Endothelial cell of umbilical vein (primary cell): ENCODE measurements around the gene COL9A1. TPM values are rescaled to one million over a fixed set of nuclear protein-coding genes. Genes with fewer than 3 reads are reported as not detected.
A peak's percentile ranks its signal among the peaks of the same experiment; 100 is the strongest.

Experiments used
- BruUV-seq: library from RNA; stranded (reverse); fragments of 400-500 nt; replicated peaks from 2 replicates; lab custom pipeline; 2021; lab: Mats Ljungman, UMichigan
- CTCF ChIA-PET: fragments of 300-600, 350-600 bp; sonication (Branson Sonifier 250); formaldehyde crosslinking; loops from one replicate; lab custom pipeline; 2021; ENCODE audit warnings: antibody characterized with exemption, inconsistent platforms; lab: Charles Lee
- POLR2A ChIA-PET: fragments of 300-600, 350-600 bp; sonication (Branson Sonifier 250); formaldehyde crosslinking; loops from one replicate; lab custom pipeline; 2021; ENCODE audit warnings: antibody characterized with exemption, inconsistent platforms; lab: Charles Lee
- DNase-seq: peaks from one replicate; pipeline ENCODE4 v3.0.0-alpha.2; 2011; ENCODE audit warnings: low read depth, low spot score
- FAIRE-seq: peaks from 2 replicates; lab custom pipeline; 2011; peaks lifted over from hg19 to GRCh38; lab: Jason Lieb, UNC
- H2AFZ ChIP-seq: 2 replicates; pipeline ENCODE4 v1.6.0; 2012; ENCODE audit warnings: low read depth, low read length, control low read depth, inconsistent platforms
- H3K27ac ChIP-seq: 2 replicates; pipeline ENCODE4 v1.5.1; 2011; ENCODE audit warnings: low read depth, mild to moderate bottlenecking, control low read depth, low read length, moderate library complexity; ENCODE audit not compliant: insufficient read depth
- H3K27me3 ChIP-seq, 2 experiments: 2 replicates each; pipeline versions ENCODE4 v1.6.0 to v1.6.1; 2011; ENCODE audit warnings: low read length in 2 of 2, mixed read lengths in 1 of 2; ENCODE audit not compliant: control insufficient read depth in 2 of 2, insufficient read depth in 2 of 2
- H3K36me3 ChIP-seq, 2 experiments: 2 replicates in 1 of 2; 3 replicates in 1 of 2; pipeline ENCODE4 v1.5.1; 2011; ENCODE audit warnings: low read length in 2 of 2, mild to moderate bottlenecking in 1 of 2, moderate library complexity in 1 of 2; ENCODE audit not compliant: control insufficient read depth in 2 of 2, insufficient read depth in 2 of 2; ENCODE audit errors: extremely low read depth in 1 of 2
- H3K4me1 ChIP-seq: 3 replicates; pipeline ENCODE4 v1.5.1; 2011; ENCODE audit warnings: mild to moderate bottlenecking, low read length; ENCODE audit not compliant: control insufficient read depth, insufficient read depth; ENCODE audit errors: extremely low read depth
- H3K4me2 ChIP-seq: 2 replicates; pipeline ENCODE4 v1.6.1; 2011; ENCODE audit warnings: low read length, control low read depth, mixed read lengths; ENCODE audit not compliant: insufficient read depth
- H3K4me3 ChIP-seq, 3 experiments: fragments of 200-600 bp in 1 of 3; sonication (generic), shearing (Covaris generic) in 1 of 3; replicated peaks in 1 of 3; 2 replicates each; pipeline ENCODE4 v1.5.1; 2011 to 2016; ENCODE audit warnings: control low read depth in 3 of 3, low read length in 3 of 3, mild to moderate bottlenecking in 2 of 3, inconsistent platforms in 1 of 3, low read depth in 1 of 3, moderate library complexity in 1 of 3; ENCODE audit not compliant: insufficient read depth in 1 of 3
- H3K79me2 ChIP-seq: 2 replicates; pipeline ENCODE4 v1.6.0; 2012; ENCODE audit warnings: low read length, inconsistent platforms; ENCODE audit not compliant: control insufficient read depth, insufficient read depth
- H3K9ac ChIP-seq: replicated peaks from 2 replicates; pipeline ENCODE3; 2011; ENCODE audit warnings: low read length, control low read depth; ENCODE audit not compliant: insufficient read depth; ENCODE audit errors: extremely low read depth
- H3K9me1 ChIP-seq: replicated peaks from 3 replicates; pipeline ENCODE4 v1.6.0; 2011; ENCODE audit warnings: mild to moderate bottlenecking, low read length; ENCODE audit not compliant: control insufficient read depth, insufficient read depth; ENCODE audit errors: extremely low read depth
- H3K9me3 ChIP-seq: replicated peaks from 2 replicates; pipeline ENCODE4 v1.5.1; 2012; ENCODE audit warnings: low read length, inconsistent platforms; ENCODE audit not compliant: control insufficient read depth, insufficient read depth
- H4K20me1 ChIP-seq: replicated peaks from 2 replicates; pipeline ENCODE3; 2011; ENCODE audit warnings: mild to moderate bottlenecking, low read length; ENCODE audit not compliant: control insufficient read depth, insufficient read depth; ENCODE audit errors: extremely low read depth
- CTCF ChIP-seq, 2 donors: IDR thresholded peaks; 1 replicate in 1 of 2; 2 replicates in 1 of 2; pipeline ENCODE4 v1.5.1; 2011; ENCODE audit warnings: low read length in 2 of 2, mild to moderate bottlenecking in 2 of 2, moderate library complexity in 2 of 2, control low read depth in 1 of 2, inconsistent platforms in 1 of 2, low read depth in 1 of 2; ENCODE audit not compliant: insufficient read depth in 1 of 2; ENCODE audit errors: extremely low read depth in 1 of 2
- EZH2 ChIP-seq: IDR thresholded peaks from 2 replicates; pipeline ENCODE4 v1.6.1; 2012; ENCODE audit warnings: borderline replicate concordance, low read depth, mild to moderate bottlenecking, moderate library complexity, low read length, inconsistent platforms; ENCODE audit not compliant: severe bottlenecking
- FOS ChIP-seq: IDR thresholded peaks from 2 replicates; pipeline ENCODE4 v1.6.1; 2011; ENCODE audit warnings: mild to moderate bottlenecking, low read length, moderate library complexity, borderline replicate concordance; ENCODE audit not compliant: insufficient read depth
- GATA2 ChIP-seq: IDR thresholded peaks from 2 replicates; pipeline ENCODE4 v1.7.0; 2011; ENCODE audit warnings: low read depth, mild to moderate bottlenecking, moderate library complexity, mixed read lengths, low read length; ENCODE audit not compliant: insufficient read length, insufficient read depth
- JUN ChIP-seq: IDR thresholded peaks from 2 replicates; pipeline ENCODE4 v1.6.1; 2011; ENCODE audit warnings: borderline replicate concordance, low read depth; ENCODE audit not compliant: insufficient read length, insufficient read depth
- MYC ChIP-seq: IDR thresholded peaks from one replicate; pipeline ENCODE4 v1.6.1; 2011; ENCODE audit warnings: mild to moderate bottlenecking, low read depth, low read length
- POLR2A ChIP-seq: IDR thresholded peaks from 2 replicates; pipeline ENCODE4 v1.6.1; 2012; ENCODE audit warnings: low read depth, mild to moderate bottlenecking, control low read depth, low read length
- POLR2AphosphoS5 ChIP-seq: IDR thresholded peaks from 2 replicates; pipeline ENCODE4 v1.6.1; 2012; ENCODE audit warnings: low read depth, mild to moderate bottlenecking, control low read depth, low read length, moderate library complexity; ENCODE audit not compliant: insufficient read depth
- dilution Hi-C: fragments of 300-500 bp; cut with MboI; formaldehyde crosslinking; loops from one replicate; pipeline ENCODE4 v1.15.0; 2019; ENCODE audit warnings: low sequenced_read_pairs; ENCODE audit not compliant: extremely low pct_ligation_motif_present
- intact Hi-C: fragments of 100-400 bp; cut with micrococcal nuclease; formaldehyde crosslinking; loops from one replicate; pipeline ENCODE4 v1.10.0; 2022
- polyA plus RNA-seq, 4 experiments: library from polyadenylated mRNA; depleted of rRNA in 3 of 4; stranded (reverse) in 3 of 4; unstranded in 1 of 4; fragments of >200 nt; gene quantifications; 2 replicates each; pipeline versions ENCODE4 v1.2.1 to v1.2.3, GENCODE V29; 2011 to 2012; ENCODE audit warnings: missing spikeins in 1 of 4
- total RNA-seq: library from RNA; stranded (reverse); gene quantifications from 2 replicates; pipeline ENCODE4 v1.2.3, GENCODE V29; 2021
- TF ChIP-seq, protein P1 (sequence below): IDR thresholded peaks from 2 replicates; pipeline ENCODE4 v1.6.1; 2011; ENCODE audit not compliant: insufficient read depth, insufficient read length

COL9A1 gene
- total and polyA plus RNA-seq, 2 donors (not counting 3 experiments of a cell fraction or from before 2014, with no cell fraction given), result not detected

GRCh38 chr6:70277470-70277869, 25.4 kb downstream of the COL9A1 start:
- Histone ChIP-seq H3K9ac (no peak overlapping the region), H3K4me2 (no peak overlapping the region), H3K36me3 (no peaks in the 10 kb centered on the region), H3K27me3 (peaks cover under 1 to 8% of the 10 kb centered on the region in 2 experiments), H4K20me1 (no peaks in the 10 kb centered on the region), H3K79me2 (no peaks in the 10 kb centered on the region), H3K9me3 (no peaks in the 10 kb centered on the region), H3K4me1 (no peaks in the 10 kb centered on the region), H3K27ac (no peak overlapping the region), H3K9me1 (no peaks in the 10 kb centered on the region), H3K4me3 (no peak overlapping the region), H2AFZ (no peak overlapping the region)
- dilution Hi-C loops, result no loop called here
- CTCF ChIA-PET, result interaction anchor here (0.9 kb wide), 1 partner anchor 19 kb away, joined by 3 read pairs; no protein-coding TSS in a partner anchor
- DNase-seq (no peak), FAIRE-seq (peak; percentile 4)
- POLR2A ChIA-PET, result no interaction called here
- TF ChIP-seq MYC (no peak), POLR2A (no peak), POLR2AphosphoS5 (no peak), GATA2 (no peak), CTCF (IDR thresholded peaks at IDR 0.05; ENCODE audit: extremely low read depth in 1 of 2, insufficient read depth in 1 of 2, low read depth in 1 of 2, low read length in 2 of 2) (no peak), FOS (no peak), EZH2 (no peak), JUN (no peak)
- TF ChIP-seq, protein P1, sequence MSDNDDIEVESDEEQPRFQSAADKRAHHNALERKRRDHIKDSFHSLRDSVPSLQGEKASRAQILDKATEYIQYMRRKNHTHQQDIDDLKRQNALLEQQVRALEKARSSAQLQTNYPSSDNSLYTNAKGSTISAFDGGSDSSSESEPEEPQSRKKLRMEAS, result no peak
- BruUV-seq, result no TSS peak
- intact Hi-C loops, result no loop called here
